ENCODE measurements around the gene SV2B. TPM values are rescaled to one million over a fixed set of nuclear protein-coding genes. Genes with fewer than 3 reads are reported as not detected.

Gene SV2B
- total and polyA plus RNA-seq, 2 donors (not counting 3 experiments of a cell fraction or from before 2014, with no cell fraction given), result not detected

- TF ChIP-seq MYC (IDR thresholded peaks at IDR 0.05; ENCODE audit: low read depth, low read length), result no peak
- POLR2A ChIA-PET, result no interaction called here
- intact Hi-C loops (cut with micrococcal nuclease) (no loop called here), dilution Hi-C loops (cut with MboI; ENCODE audit: extremely low pct_ligation_motif_present, low sequenced_read_pairs) (no loop called here)
- H4K20me1 ChIP-seq (replicated peaks; ENCODE audit: control insufficient read depth, extremely low read depth, insufficient read depth, low read length), result no peaks in the 10 kb centered on the region
- no peaks in the 10 kb centered on the region for H3K9me1 ChIP-seq (replicated peaks; ENCODE audit: control insufficient read depth, extremely low read depth, insufficient read depth, low read length)
- H3K4me1 ChIP-seq (ENCODE audit: control insufficient read depth, extremely low read depth, insufficient read depth, low read length), result no peaks in the 10 kb centered on the region
- H3K4me2 ChIP-seq (ENCODE audit: insufficient read depth, low read length), result no peak overlapping the region
- FAIRE-seq (no peak), DNase-seq (ENCODE audit: low read depth, low spot score) (no peak)
- H2AFZ ChIP-seq (ENCODE audit: low read depth, low read length), result no peak overlapping the region
- no peaks in the 10 kb centered on the region for H3K36me3 ChIP-seq (ENCODE audit: control insufficient read depth in 2 of 2, extremely low read depth in 1 of 2, insufficient read depth in 2 of 2, low read length in 2 of 2)
- H3K9ac ChIP-seq (replicated peaks; ENCODE audit: extremely low read depth, insufficient read depth, low read length), result no peak overlapping the region
- CTCF ChIA-PET, result interaction anchor here (1.8 kb wide), 1 partner anchor 13 kb away, joined by 3 read pairs; no protein-coding TSS in a partner anchor
- peaks cover 0 to 2% of the 10 kb centered on the region in 2 experiments for H3K27me3 ChIP-seq (ENCODE audit: control insufficient read depth in 2 of 2, insufficient read depth in 2 of 2, low read length in 2 of 2)
- no peaks in the 10 kb centered on the region for H3K9me3 ChIP-seq (replicated peaks; ENCODE audit: control insufficient read depth, insufficient read depth, low read length)
- H3K27ac ChIP-seq (ENCODE audit: insufficient read depth, low read depth, low read length), result no peak overlapping the region
- BruUV-seq (replicated peaks), result no TSS peak
- no peak overlapping the region for H3K4me3 ChIP-seq (replicated peaks in 1 of 3; ENCODE audit: insufficient read depth in 1 of 3, low read depth in 1 of 3, low read length in 3 of 3)
- no peaks in the 10 kb centered on the region for H3K79me2 ChIP-seq (ENCODE audit: control insufficient read depth, insufficient read depth, low read length)
Observed at GRCh38 chr15:91158415-91159394, 58.6 kb downstream of the SV2B start.

GRCh38 chr15:91165850-91166249 lies 65.8 kb downstream of the SV2B start:
- dilution Hi-C loops (cut with MboI; ENCODE audit: extremely low pct_ligation_motif_present, low sequenced_read_pairs), result no loop called here
- DNase-seq (ENCODE audit: low read depth, low spot score), result no peak
- Histone ChIP-seq H3K9ac (replicated peaks; ENCODE audit: extremely low read depth, insufficient read depth, low read length) (no peak overlapping the region), H3K27ac (ENCODE audit: insufficient read depth, low read depth, low read length) (no peak overlapping the region), H3K9me3 (replicated peaks; ENCODE audit: control insufficient read depth, insufficient read depth, low read length) (no peaks in the 10 kb centered on the region), H3K4me3 (replicated peaks in 1 of 3; ENCODE audit: insufficient read depth in 1 of 3, low read depth in 1 of 3, low read length in 3 of 3) (no peak overlapping the region), H3K4me1 (ENCODE audit: control insufficient read depth, extremely low read depth, insufficient read depth, low read length) (no peaks in the 10 kb centered on the region), H4K20me1 (replicated peaks; ENCODE audit: control insufficient read depth, extremely low read depth, insufficient read depth, low read length) (no peaks in the 10 kb centered on the region), H3K79me2 (ENCODE audit: control insufficient read depth, insufficient read depth, low read length) (no peaks in the 10 kb centered on the region), H3K36me3 (ENCODE audit: control insufficient read depth in 2 of 2, extremely low read depth in 1 of 2, insufficient read depth in 2 of 2, low read length in 2 of 2) (no peaks in the 10 kb centered on the region), H3K4me2 (ENCODE audit: insufficient read depth, low read length) (no peak overlapping the region), H3K9me1 (replicated peaks; ENCODE audit: control insufficient read depth, extremely low read depth, insufficient read depth, low read length) (no peaks in the 10 kb centered on the region), H2AFZ (ENCODE audit: low read depth, low read length) (no peak overlapping the region), H3K27me3 (ENCODE audit: control insufficient read depth in 2 of 2, insufficient read depth in 2 of 2, low read length in 2 of 2) (no peaks in the 10 kb centered on the region)
- CTCF ChIA-PET, result no interaction called here
- POLR2A ChIA-PET, result no interaction called here
- BruUV-seq (replicated peaks), result no TSS peak
- TF ChIP-seq POLR2AphosphoS5 (IDR thresholded peaks at IDR 0.05; ENCODE audit: insufficient read depth, low read depth, low read length), result no peak
- TF ChIP-seq, protein P1, sequence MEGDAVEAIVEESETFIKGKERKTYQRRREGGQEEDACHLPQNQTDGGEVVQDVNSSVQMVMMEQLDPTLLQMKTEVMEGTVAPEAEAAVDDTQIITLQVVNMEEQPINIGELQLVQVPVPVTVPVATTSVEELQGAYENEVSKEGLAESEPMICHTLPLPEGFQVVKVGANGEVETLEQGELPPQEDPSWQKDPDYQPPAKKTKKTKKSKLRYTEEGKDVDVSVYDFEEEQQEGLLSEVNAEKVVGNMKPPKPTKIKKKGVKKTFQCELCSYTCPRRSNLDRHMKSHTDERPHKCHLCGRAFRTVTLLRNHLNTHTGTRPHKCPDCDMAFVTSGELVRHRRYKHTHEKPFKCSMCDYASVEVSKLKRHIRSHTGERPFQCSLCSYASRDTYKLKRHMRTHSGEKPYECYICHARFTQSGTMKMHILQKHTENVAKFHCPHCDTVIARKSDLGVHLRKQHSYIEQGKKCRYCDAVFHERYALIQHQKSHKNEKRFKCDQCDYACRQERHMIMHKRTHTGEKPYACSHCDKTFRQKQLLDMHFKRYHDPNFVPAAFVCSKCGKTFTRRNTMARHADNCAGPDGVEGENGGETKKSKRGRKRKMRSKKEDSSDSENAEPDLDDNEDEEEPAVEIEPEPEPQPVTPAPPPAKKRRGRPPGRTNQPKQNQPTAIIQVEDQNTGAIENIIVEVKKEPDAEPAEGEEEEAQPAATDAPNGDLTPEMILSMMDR (IDR thresholded peaks at IDR 0.05; ENCODE audit: extremely low read depth in 1 of 2, insufficient read depth in 1 of 2, low read depth in 1 of 2, low read length in 2 of 2), result no peak
- no peak for TF ChIP-seq MAX (IDR thresholded peaks at IDR 0.05; ENCODE audit: insufficient read depth, insufficient read length)
- no peak for TF ChIP-seq FOS (IDR thresholded peaks at IDR 0.05; ENCODE audit: borderline replicate concordance, insufficient read depth, low read length)
- TF ChIP-seq JUN (IDR thresholded peaks at IDR 0.05; ENCODE audit: borderline replicate concordance, insufficient read depth, insufficient read length, low read depth), result no peak
- TF ChIP-seq EZH2 (IDR thresholded peaks at IDR 0.05; ENCODE audit: borderline replicate concordance, low read depth, low read length, severe bottlenecking), result no peak
- no peak for TF ChIP-seq POLR2A (IDR thresholded peaks at IDR 0.05; ENCODE audit: low read depth, low read length)
- TF ChIP-seq MYC (IDR thresholded peaks at IDR 0.05; ENCODE audit: low read depth, low read length), result no peak
- no peak for TF ChIP-seq GATA2 (IDR thresholded peaks at IDR 0.05; ENCODE audit: insufficient read depth, insufficient read length, low read depth, low read length)
- intact Hi-C loops (cut with micrococcal nuclease), result no loop called here
- no peak for FAIRE-seq
